SK-N-SH treated with all-trans-retinoic acid at 6 μM for 48 hours (cell line): Measurements from ENCODE around the gene PNPO.

Source experiments
- ATAC-seq: fragments of 200-7000 bp; cut with Tn5 transposase; 3 replicates; pipeline ENCODE4 v1.9.1; 2020; ENCODE audit warnings: mild to moderate bottlenecking, moderate library complexity
- ARNTL ChIP-seq: fragments of 450-650 bp; formaldehyde crosslinking; IDR thresholded peaks from 2 replicates; pipeline ENCODE4 v1.5.0; 2020; ENCODE audit warnings: low read depth, mild to moderate bottlenecking, moderate library complexity, borderline replicate concordance
- BACH2 ChIP-seq: fragments of 250-450 bp; sonication (Bioruptor Pico); IDR thresholded peaks from 2 replicates; pipeline ENCODE4 v1.9.0; 2021; ENCODE audit warnings: mild to moderate bottlenecking, borderline replicate concordance
- CREB5 ChIP-seq: fragments of 250-450 bp; sonication (Bioruptor Pico); IDR thresholded peaks from 2 replicates; pipeline ENCODE4 v1.5.1; 2020; ENCODE audit warnings: low read depth, mild to moderate bottlenecking, moderate library complexity
- CSDC2 ChIP-seq: fragments of 250-450 bp; sonication (Bioruptor Pico); IDR thresholded peaks from 2 replicates; pipeline ENCODE4 v1.5.0; 2020; ENCODE audit warnings: mild to moderate bottlenecking, moderate library complexity
- ESRRG ChIP-seq: fragments of 250-450 bp; sonication (Bioruptor Pico); IDR thresholded peaks from 2 replicates; pipeline ENCODE4 v1.6.1; 2021; ENCODE audit warnings: mild to moderate bottlenecking
- GLIS3 ChIP-seq: fragments of 250-450 bp; sonication (Bioruptor Pico); IDR thresholded peaks from 2 replicates; pipeline ENCODE4 v1.5.0; 2020; ENCODE audit warnings: mild to moderate bottlenecking, moderate library complexity
- ISL1 ChIP-seq: fragments of 250-450 bp; sonication (Bioruptor Pico); IDR thresholded peaks from 2 replicates; pipeline ENCODE4 v2.1.2; 2022; ENCODE audit warnings: mild to moderate bottlenecking, moderate library complexity
- OSR1 ChIP-seq: fragments of 250-450 bp; sonication (Bioruptor Pico); IDR thresholded peaks from 2 replicates; pipeline ENCODE4 v1.8.0; 2022; ENCODE audit warnings: moderate library complexity, mild to moderate bottlenecking, inconsistent platforms
- PPARA ChIP-seq: fragments of 250-450 bp; sonication (Bioruptor Pico); IDR thresholded peaks from 2 replicates; pipeline ENCODE4 v1.5.0; 2020; ENCODE audit warnings: mild to moderate bottlenecking, borderline replicate concordance
- RARB ChIP-seq: fragments of 250-450 bp; sonication (Bioruptor Pico); IDR thresholded peaks from 2 replicates; pipeline ENCODE4 v1.8.0; 2021; ENCODE audit warnings: mild to moderate bottlenecking, moderate library complexity
- SNAI2 ChIP-seq: fragments of 250-450 bp; sonication (Bioruptor Pico); IDR thresholded peaks from 2 replicates; pipeline ENCODE4 v1.5.0; 2020; ENCODE audit warnings: mild to moderate bottlenecking, moderate library complexity
- TCF4 ChIP-seq: fragments of 250-450 bp; sonication (Bioruptor Pico); IDR thresholded peaks from 2 replicates; pipeline ENCODE4 v1.8.0; 2021; ENCODE audit warnings: mild to moderate bottlenecking, moderate library complexity, borderline replicate concordance
- TSHZ2 ChIP-seq: fragments of 250-450 bp; sonication (Bioruptor Pico); IDR thresholded peaks from 2 replicates; pipeline ENCODE4 v1.5.0; 2020; ENCODE audit warnings: mild to moderate bottlenecking, moderate library complexity
- ZC3H10 ChIP-seq: fragments of 250-450 bp; sonication (Bioruptor Pico); IDR thresholded peaks from 2 replicates; pipeline ENCODE4 v1.5.1; 2021; ENCODE audit warnings: mild to moderate bottlenecking, moderate library complexity
- ZFP3 ChIP-seq: fragments of 250-450 bp; sonication (Bioruptor Pico); IDR thresholded peaks from 2 replicates; pipeline ENCODE4 v1.5.0; 2020; ENCODE audit warnings: mild to moderate bottlenecking, moderate library complexity
- ZFP30 ChIP-seq: fragments of 450-650 bp; formaldehyde crosslinking; IDR thresholded peaks from 2 replicates; pipeline ENCODE4 v1.5.0; 2022; ENCODE audit warnings: mild to moderate bottlenecking, moderate library complexity
- ZNF565 ChIP-seq: fragments of 450-650 bp; formaldehyde crosslinking; conservative IDR thresholded peaks from 2 replicates; pipeline ENCODE4 v1.5.0; 2020; ENCODE audit warnings: low read depth, mild to moderate bottlenecking, moderate library complexity
- ZNF70 ChIP-seq: fragments of 450-650 bp; formaldehyde crosslinking; IDR thresholded peaks from 2 replicates; pipeline ENCODE4 v1.5.0; 2020; ENCODE audit warnings: mild to moderate bottlenecking, moderate library complexity
- ZNF8 ChIP-seq: fragments of 450-650 bp; formaldehyde crosslinking; IDR thresholded peaks from 2 replicates; pipeline ENCODE4 v1.5.0; 2020; ENCODE audit warnings: mild to moderate bottlenecking, moderate library complexity
- TF ChIP-seq, protein P1 (sequence below): fragments of 250-450 bp; sonication (Bioruptor Pico); IDR thresholded peaks from 2 replicates; pipeline ENCODE4 v1.8.0; 2020; ENCODE audit warnings: mild to moderate bottlenecking, moderate library complexity, borderline replicate concordance
- TF ChIP-seq, protein P2 (sequence below): fragments of 250-450 bp; sonication (Bioruptor Pico); IDR thresholded peaks from 2 replicates; pipeline ENCODE4 v1.8.0; 2021; ENCODE audit warnings: low read depth, mild to moderate bottlenecking, moderate library complexity, borderline replicate concordance
- TF ChIP-seq, protein P3 (sequence below): fragments of 250-450 bp; sonication (Bioruptor Pico); IDR thresholded peaks from 2 replicates; pipeline ENCODE4 v1.5.1; 2021; ENCODE audit warnings: mild to moderate bottlenecking, moderate library complexity

PNPO gene

DNA sequence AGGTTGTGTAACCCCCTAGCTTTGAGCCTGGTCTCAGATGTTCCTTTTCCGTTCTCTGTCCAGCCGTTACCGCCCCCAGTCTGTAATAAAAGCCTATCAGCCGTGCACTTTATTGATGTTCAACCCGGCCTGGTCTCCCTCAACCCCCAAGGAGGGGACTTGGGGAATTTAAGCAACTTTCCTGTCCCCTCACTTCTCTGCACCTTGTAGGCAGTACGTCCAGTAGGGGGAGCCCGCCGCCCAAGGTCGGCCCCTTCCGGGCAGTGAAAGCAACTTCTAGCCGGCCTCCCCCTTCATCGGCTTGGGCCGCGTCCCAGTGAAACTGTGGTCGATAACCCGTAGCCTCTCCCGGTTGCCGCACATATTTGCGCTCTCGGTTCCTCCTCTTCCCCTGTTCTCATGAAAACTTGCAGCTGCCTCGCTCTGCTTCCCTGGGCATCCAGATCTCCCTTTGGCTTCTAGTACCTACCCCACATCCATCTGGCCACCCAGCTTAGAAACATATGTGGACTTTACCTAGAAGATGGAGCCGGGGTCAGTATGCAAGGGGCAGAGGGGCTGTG lies 7.9 kb downstream of the PNPO start:
- TF ChIP-seq GLIS3 (0 out of 2 replicates have a peak, but pooled peaks have one; percentile 18), CSDC2 (CRISPR knock-in tag) (0 out of 2 replicates have a peak, but pooled peaks have one; percentile 36), BACH2 (no peak), SNAI2 (CRISPR knock-in tag) (no peak), TCF4 (no peak), ZNF70 (no peak), TSHZ2 (CRISPR knock-in tag) (no peak), ISL1 (CRISPR knock-in tag) (no peak), RARB (CRISPR knock-in tag) (no peak), ZNF8 (CRISPR knock-in tag) (no peak), CREB5 (CRISPR knock-in tag) (no peak), ESRRG (CRISPR knock-in tag) (no peak), PPARA (CRISPR knock-in tag) (no peak), ZFP30 (no peak), OSR1 (no peak), ZC3H10 (no peak), ARNTL (CRISPR knock-in tag) (no peak), ZNF565 (no peak), ZFP3 (CRISPR knock-in tag) (0 out of 2 replicates have a peak, but pooled peaks have one; percentile 11)
- TF ChIP-seq, protein P1, sequence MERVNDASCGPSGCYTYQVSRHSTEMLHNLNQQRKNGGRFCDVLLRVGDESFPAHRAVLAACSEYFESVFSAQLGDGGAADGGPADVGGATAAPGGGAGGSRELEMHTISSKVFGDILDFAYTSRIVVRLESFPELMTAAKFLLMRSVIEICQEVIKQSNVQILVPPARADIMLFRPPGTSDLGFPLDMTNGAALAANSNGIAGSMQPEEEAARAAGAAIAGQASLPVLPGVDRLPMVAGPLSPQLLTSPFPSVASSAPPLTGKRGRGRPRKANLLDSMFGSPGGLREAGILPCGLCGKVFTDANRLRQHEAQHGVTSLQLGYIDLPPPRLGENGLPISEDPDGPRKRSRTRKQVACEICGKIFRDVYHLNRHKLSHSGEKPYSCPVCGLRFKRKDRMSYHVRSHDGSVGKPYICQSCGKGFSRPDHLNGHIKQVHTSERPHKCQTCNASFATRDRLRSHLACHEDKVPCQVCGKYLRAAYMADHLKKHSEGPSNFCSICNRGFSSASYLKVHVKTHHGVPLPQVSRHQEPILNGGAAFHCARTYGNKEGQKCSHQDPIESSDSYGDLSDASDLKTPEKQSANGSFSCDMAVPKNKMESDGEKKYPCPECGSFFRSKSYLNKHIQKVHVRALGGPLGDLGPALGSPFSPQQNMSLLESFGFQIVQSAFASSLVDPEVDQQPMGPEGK (CRISPR knock-in tag) = no peak
- TF ChIP-seq, protein P2, sequence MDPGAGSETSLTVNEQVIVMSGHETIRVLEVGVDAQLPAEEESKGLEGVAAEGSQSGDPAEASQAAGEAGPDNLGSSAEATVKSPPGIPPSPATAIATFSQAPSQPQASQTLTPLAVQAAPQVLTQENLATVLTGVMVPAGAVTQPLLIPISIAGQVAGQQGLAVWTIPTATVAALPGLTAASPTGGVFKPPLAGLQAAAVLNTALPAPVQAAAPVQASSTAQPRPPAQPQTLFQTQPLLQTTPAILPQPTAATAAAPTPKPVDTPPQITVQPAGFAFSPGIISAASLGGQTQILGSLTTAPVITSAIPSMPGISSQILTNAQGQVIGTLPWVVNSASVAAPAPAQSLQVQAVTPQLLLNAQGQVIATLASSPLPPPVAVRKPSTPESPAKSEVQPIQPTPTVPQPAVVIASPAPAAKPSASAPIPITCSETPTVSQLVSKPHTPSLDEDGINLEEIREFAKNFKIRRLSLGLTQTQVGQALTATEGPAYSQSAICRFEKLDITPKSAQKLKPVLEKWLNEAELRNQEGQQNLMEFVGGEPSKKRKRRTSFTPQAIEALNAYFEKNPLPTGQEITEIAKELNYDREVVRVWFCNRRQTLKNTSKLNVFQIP (CRISPR knock-in tag) = no peak
- TF ChIP-seq, protein P3, sequence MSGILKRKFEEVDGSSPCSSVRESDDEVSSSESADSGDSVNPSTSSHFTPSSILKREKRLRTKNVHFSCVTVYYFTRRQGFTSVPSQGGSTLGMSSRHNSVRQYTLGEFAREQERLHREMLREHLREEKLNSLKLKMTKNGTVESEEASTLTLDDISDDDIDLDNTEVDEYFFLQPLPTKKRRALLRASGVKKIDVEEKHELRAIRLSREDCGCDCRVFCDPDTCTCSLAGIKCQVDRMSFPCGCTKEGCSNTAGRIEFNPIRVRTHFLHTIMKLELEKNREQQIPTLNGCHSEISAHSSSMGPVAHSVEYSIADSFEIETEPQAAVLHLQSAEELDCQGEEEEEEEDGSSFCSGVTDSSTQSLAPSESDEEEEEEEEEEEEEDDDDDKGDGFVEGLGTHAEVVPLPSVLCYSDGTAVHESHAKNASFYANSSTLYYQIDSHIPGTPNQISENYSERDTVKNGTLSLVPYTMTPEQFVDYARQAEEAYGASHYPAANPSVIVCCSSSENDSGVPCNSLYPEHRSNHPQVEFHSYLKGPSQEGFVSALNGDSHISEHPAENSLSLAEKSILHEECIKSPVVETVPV = no peak
- peak; percentile 94 for ATAC-seq

DNA sequence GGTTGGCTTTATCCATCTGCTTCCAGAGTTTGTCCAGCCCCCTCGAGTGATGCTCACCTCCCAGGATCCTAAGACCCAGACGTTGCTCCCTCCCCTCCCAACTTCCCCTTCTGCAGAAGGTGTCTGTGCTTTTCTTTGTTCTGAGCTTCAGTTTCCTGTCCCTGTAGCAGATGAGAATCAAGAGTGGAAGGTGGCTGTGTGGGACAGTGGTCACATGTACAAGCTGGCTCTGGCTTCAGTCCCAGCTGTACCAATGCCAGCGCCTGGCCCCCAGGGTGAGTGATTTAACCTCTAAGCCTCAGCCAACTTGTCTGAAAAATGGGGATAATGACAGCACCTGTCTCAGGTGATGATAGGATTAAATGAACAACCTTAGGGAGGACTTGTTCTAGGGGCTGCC lies 8.6 kb downstream of the PNPO start:
- TF ChIP-seq OSR1 = no peak
- TF ChIP-seq ISL1 (CRISPR knock-in tag) = no peak
- no peak for TF ChIP-seq ARNTL (CRISPR knock-in tag)
- ATAC-seq = no peak

DNA sequence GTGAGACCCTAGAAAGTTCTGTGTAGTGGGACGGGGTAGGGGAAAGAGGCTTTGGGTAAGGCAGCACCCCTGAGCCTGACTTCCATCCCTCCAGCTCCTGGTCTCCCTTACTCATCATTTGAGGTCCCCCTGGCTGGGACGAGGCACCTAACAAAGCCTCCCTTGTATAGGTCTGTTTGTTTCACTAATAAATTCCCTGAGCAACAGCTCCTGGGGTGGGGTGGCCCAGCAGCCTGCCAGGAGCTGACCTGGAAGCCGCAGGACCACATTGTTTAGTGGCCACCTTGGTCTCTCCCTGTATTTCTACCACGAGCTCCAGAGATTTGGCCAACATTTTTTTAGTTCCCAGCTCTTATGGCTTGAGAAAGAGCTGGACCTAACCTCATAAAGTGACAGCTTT lies 9.1 kb downstream of the PNPO start:
- TF ChIP-seq RARB (CRISPR knock-in tag) (no peak), OSR1 (no peak), TSHZ2 (CRISPR knock-in tag) (no peak), ISL1 (CRISPR knock-in tag) (no peak), CREB5 (CRISPR knock-in tag) (no peak), ARNTL (CRISPR knock-in tag) (no peak), ZFP30 (no peak)
- no peak for ATAC-seq
